Cardiac muscle cell (in vitro differentiated cells and primary cell): Measurements from ENCODE around the gene KLK4. TPM values are rescaled to one million over a fixed set of nuclear protein-coding genes. Genes with fewer than 3 reads are reported as not detected.
A peak's percentile ranks its signal among the peaks of the same experiment; 100 is the strongest.

Source experiments
- DNase-seq, 2 donors: peaks; one replicate each; pipeline versions ENCODE4 v3.0.0 to v3.0.0-alpha.2; 2010 to 2017; ENCODE audit warnings: low read depth in 1 of 2, low spot score in 1 of 2
- H3K27ac ChIP-seq: fragments of 200-600 bp; sonication (generic); 2 replicates; pipeline ENCODE4 v1.5.1; 2016
- H3K27me3 ChIP-seq: fragments of 200-600 bp; sonication (generic); 2 replicates; pipeline ENCODE4 v1.6.0; 2016; ENCODE audit warnings: control low read depth
- H3K36me3 ChIP-seq: fragments of 200-600 bp; sonication (generic); 2 replicates; pipeline ENCODE4 v1.5.1; 2016; ENCODE audit warnings: control low read depth
- H3K4me1 ChIP-seq: fragments of 200-600 bp; sonication (generic); 2 replicates; pipeline ENCODE4 v1.8.1; 2017; ENCODE audit warnings: low read depth, mild to moderate bottlenecking, mixed run types
- H3K4me3 ChIP-seq: fragments of 200-600 bp; sonication (generic); 2 replicates; pipeline ENCODE4 v1.5.1; 2016; ENCODE audit warnings: mild to moderate bottlenecking
- H3K9me3 ChIP-seq: fragments of 200-600 bp; sonication (generic); 2 replicates; pipeline ENCODE4 v1.5.1; 2017; ENCODE audit warnings: low read depth, mild to moderate bottlenecking, control low read depth
- polyA plus RNA-seq: library from polyadenylated mRNA; unstranded; fragments of >200 nt; fragmentation: Nextera tagmentation; extraction: Ambion mirVana; gene quantifications from 2 replicates; pipeline ENCODE4 v1.2.1, GENCODE V29; 2016
- total RNA-seq: library from RNA; depleted of rRNA; stranded (reverse); fragments of >200 nt; gene quantifications from 2 replicates; pipeline ENCODE4 v1.2.3, GENCODE V29; 2016
- TF ChIP-seq, protein P1 (sequence below): IDR thresholded peaks from 2 replicates; pipeline ENCODE4 v1.5.1; 2012; ENCODE audit warnings: low read depth, mild to moderate bottlenecking, low read length

The KLK4 gene, protein sequence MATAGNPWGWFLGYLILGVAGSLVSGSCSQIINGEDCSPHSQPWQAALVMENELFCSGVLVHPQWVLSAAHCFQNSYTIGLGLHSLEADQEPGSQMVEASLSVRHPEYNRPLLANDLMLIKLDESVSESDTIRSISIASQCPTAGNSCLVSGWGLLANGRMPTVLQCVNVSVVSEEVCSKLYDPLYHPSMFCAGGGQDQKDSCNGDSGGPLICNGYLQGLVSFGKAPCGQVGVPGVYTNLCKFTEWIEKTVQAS
- not detected in 2 replicates for total RNA-seq
- not detected in 2 replicates for polyA plus RNA-seq

DNA sequence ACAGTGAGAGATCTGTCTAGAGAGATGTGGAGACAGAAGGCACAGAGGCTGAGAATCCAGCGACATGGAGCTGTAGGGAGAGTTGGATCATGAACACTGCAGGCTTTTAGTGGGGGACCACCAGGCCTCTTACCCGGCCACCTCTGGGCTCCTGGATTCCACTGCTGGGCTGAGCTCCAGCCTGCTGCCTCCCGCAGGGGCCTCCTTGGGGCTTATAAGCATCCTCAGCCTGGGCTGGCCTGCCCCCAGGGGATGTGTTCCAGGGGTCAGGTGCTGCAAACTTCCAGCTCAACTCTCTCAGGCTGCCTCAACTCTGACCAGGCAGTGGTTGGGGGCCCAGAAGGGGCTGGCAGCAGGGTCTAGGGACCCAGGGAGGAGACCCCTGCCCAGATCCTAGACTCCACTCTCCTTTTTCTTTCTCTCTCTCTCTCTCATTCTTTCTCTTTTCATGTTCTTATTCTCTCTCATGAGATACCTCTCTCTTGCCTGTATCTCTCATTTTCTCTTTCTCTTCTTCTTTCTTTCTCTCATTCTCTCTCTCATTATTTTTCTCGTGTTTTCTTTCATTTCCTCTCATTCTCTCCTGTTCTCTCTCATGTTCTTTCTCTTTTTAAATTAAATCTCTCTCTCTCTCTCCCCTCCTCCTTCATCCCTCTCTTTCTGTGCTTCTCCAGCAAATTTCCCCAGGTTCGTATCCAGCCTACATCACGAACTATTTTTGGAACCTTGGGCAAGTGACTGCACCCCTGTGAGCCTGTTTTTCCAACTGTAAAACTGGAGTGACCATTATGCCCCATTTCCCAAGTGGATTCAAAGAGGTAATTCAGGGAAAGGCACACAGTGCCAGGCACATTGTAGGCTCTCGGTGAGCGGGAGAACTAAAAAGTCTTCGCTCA, at the start of gene KLK4:
TSS of gene KLK4 (minus strand) at position 190 of the 896 bp plus-strand sequence. CDS start 657 bp downstream, outside the sequence.
- Histone ChIP-seq H3K4me3 (no peak within 1 kb of the TSS), H3K9me3 (no peaks in the 10 kb centered on the region), H3K4me1 (no peaks in the 10 kb centered on the region), H3K27ac (no peak within 1 kb of the TSS), H3K27me3 (peaks cover 78% of the 10 kb centered on the region), H3K36me3 (no peaks in the 10 kb centered on the region)
- no peak for DNase-seq
- TF ChIP-seq, protein P1, sequence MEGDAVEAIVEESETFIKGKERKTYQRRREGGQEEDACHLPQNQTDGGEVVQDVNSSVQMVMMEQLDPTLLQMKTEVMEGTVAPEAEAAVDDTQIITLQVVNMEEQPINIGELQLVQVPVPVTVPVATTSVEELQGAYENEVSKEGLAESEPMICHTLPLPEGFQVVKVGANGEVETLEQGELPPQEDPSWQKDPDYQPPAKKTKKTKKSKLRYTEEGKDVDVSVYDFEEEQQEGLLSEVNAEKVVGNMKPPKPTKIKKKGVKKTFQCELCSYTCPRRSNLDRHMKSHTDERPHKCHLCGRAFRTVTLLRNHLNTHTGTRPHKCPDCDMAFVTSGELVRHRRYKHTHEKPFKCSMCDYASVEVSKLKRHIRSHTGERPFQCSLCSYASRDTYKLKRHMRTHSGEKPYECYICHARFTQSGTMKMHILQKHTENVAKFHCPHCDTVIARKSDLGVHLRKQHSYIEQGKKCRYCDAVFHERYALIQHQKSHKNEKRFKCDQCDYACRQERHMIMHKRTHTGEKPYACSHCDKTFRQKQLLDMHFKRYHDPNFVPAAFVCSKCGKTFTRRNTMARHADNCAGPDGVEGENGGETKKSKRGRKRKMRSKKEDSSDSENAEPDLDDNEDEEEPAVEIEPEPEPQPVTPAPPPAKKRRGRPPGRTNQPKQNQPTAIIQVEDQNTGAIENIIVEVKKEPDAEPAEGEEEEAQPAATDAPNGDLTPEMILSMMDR: no peak

DNA sequence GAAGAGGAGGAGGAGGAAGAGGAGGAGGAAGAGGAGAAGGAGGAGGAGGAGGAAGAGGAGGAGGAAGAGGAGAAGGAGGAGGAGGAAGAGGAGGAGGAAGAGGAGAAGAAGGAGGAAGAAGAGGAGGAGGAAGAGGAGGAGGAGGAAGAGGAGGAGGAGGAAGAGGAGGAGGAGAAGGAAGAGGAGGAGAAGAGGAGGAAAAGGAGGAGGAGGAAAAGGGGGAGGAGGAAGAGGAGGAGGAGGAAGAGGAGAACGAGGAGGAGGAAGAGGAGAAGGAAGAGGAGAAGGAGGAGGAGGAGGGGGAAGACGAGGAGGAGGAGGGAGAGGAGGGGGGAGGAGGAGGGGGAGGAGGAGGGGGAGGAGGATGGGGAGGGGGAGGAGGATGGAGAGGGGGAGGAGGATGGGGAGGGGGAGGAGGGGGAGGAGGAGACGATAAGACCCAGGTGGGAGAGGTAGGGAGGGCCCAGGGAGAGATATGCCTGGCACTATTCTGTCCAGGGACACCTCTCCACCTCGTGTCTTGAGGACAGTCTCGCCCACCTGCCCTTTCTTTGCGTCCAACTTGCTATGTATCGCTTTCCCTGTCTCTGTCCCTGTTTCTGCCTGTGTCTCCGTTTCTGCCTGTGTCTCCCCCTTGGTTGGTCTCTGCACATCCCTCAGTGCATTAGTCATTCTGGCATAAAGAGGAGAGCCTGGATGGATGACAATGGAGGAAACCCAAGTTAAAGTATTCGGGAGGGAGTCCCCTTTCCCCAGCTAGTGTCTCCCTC, 48.7 kb upstream of the KLK4 start:
- Histone ChIP-seq H3K36me3 (no peaks in the 10 kb centered on the region), H3K4me1 (no peaks in the 10 kb centered on the region), H3K27ac (no peak overlapping the region), H3K9me3 (no peaks in the 10 kb centered on the region), H3K27me3 (peaks cover 3% of the 10 kb centered on the region), H3K4me3 (no peak overlapping the region)
- TF ChIP-seq, protein P1: no peak
- DNase-seq: peak in 1 of 2 donors; percentile 6

DNA sequence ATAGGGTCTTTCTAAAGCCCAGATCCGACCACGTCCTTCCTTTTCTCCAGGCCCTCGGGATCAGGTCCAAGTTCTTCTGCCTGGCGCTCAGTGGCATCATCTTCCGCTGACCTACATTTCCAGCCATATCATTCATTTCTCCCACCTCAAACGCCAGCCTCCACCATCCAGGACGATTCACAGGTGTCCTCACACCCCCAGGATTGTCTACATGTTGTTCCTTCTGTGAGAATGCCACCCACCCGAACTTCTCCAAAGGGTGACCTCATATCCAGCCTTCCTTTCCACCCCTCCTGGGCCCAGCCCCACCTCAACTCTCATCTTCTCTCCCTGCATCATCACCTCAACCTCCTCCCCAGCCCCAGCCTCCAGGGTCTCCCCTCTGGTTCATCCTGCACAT, 46.4 kb upstream of the KLK4 start:
- Histone ChIP-seq H3K36me3 (no peaks in the 10 kb centered on the region), H3K27me3 (peaks cover 3% of the 10 kb centered on the region), H3K27ac (no peak overlapping the region), H3K4me3 (no peak overlapping the region), H3K4me1 (no peaks in the 10 kb centered on the region), H3K9me3 (no peaks in the 10 kb centered on the region)
- DNase-seq: no peak
- TF ChIP-seq, protein P1: no peak

DNA sequence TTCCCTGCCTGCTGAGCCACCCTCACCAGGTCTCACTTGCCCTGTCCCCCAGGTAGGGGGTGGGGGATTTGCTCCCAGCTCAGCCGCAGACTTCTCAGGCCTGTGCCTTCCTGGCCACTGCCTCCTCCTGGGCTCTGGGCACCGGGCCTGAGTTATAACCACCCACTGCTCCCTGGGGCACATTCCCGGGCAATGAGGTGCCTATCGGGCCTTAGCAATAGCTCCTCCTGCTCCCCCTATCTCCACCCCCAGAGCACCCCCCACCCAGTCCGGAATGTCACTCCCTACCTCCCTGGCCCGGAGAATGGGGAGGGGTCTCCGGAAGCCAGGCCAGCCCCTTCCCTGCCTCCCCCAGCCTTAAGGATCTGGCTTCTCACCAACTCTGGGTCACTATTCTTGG, 41.7 kb upstream of the KLK4 start, which contains the start of gene KLK5:
TSS of gene KLK5 (minus strand) at position 129 of the 400 bp plus-strand sequence. CDS start 381 bp downstream, outside the sequence.
- Histone ChIP-seq H3K4me3 (no peak within 1 kb of the TSS), H3K9me3 (no peaks in the 10 kb centered on the region), H3K27me3 (no peaks in the 10 kb centered on the region), H3K36me3 (no peaks in the 10 kb centered on the region), H3K27ac (no peak within 1 kb of the TSS), H3K4me1 (no peaks in the 10 kb centered on the region)
- no peak for DNase-seq
- TF ChIP-seq, protein P1: no peak

DNA sequence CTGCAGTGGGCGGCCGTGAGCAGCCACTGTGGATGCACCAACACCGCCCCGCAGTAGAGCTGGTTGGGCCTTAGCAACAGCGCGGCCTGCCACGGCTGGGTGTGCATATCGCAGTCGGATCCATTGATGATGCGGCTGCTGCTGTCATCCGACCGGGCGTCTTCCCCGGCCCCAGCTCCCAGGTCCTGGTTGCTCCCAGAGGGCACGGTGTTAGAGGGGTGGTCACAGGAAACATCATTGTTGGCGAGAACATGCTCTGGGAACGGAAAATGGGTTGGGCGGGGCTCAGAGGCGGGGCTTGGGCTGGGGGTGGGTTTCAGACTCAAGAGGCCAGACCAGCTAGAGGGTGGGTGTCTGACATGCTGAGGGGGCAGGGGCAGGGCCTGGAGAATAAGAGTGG, 38.7 kb upstream of the KLK4 start:
- no peaks in the 10 kb centered on the region for H3K9me3 ChIP-seq
- no peaks in the 10 kb centered on the region for H3K27me3 ChIP-seq
- no peak overlapping the region for H3K27ac ChIP-seq
- no peaks in the 10 kb centered on the region for H3K4me1 ChIP-seq
- DNase-seq: no peak
- H3K4me3 ChIP-seq: no peak overlapping the region
- TF ChIP-seq, protein P1: no peak
- H3K36me3 ChIP-seq: no peaks in the 10 kb centered on the region
